ENCODE data around the gene MYO5B. TPM values are rescaled to one million over a fixed set of nuclear protein-coding genes. Genes with fewer than 3 reads are reported as not detected.
A peak's percentile ranks its signal among the peaks of the same experiment; 100 is the strongest.
"Not testable (repeated sequence)": the region's sequence is repeated elsewhere in the genome, so short reads cannot be mapped to it uniquely, and the experiment has no call there.

The MYO5B gene
- total RNA-seq, 1 donor from 2014 or later: 63.1 TPM

- no peak for DNase-seq (ENCODE audit: low spot score)
Measured at GRCh38 chr18:49837889-49838288, 357.1 kb downstream of the MYO5B start.

GRCh38 chr18:49837316-49837835 lies 357.6 kb downstream of the MYO5B start:
- DNase-seq (ENCODE audit: low spot score): not testable (repeated sequence)

GRCh38 chr18:49835405-49835804 lies 359.5 kb downstream of the MYO5B start:
- no peak for DNase-seq (ENCODE audit: low spot score)

- DNase-seq (ENCODE audit: low spot score): no peak
Measured at GRCh38 chr18:49834258-49834657, 360.7 kb downstream of the MYO5B start.

- DNase-seq (ENCODE audit: low spot score): no peak
Measured at GRCh38 chr18:49833814-49834213, 361.1 kb downstream of the MYO5B start.

GRCh38 chr18:49832221-49832647 lies 362.7 kb downstream of the MYO5B start:
- no peak for DNase-seq (ENCODE audit: low spot score)

- no peak for DNase-seq (ENCODE audit: low spot score)
Measured at GRCh38 chr18:49827996-49828395, 367.0 kb downstream of the MYO5B start.

- no peak for DNase-seq (ENCODE audit: low spot score)
Measured at GRCh38 chr18:49819823-49820671, 374.9 kb downstream of the MYO5B start.

GRCh38 chr18:49819071-49819662 lies 375.8 kb downstream of the MYO5B start:
- DNase-seq (ENCODE audit: low spot score): no peak

- DNase-seq (ENCODE audit: low spot score): peak; percentile 51
Measured at GRCh38 chr18:49817947-49818346, 377.0 kb downstream of the MYO5B start.

GRCh38 chr18:49815927-49816326 lies 379.0 kb downstream of the MYO5B start:
- no peak for DNase-seq (ENCODE audit: low spot score)

GRCh38 chr18:49814147-49814499 lies 380.8 kb downstream of the MYO5B start:
- DNase-seq (ENCODE audit: low spot score): peak; percentile 55

- DNase-seq (ENCODE audit: low spot score): peak; percentile 92
Measured at GRCh38 chr18:49813319-49814146, 381.4 kb downstream of the MYO5B start, which contains the start of gene ACAA2. Gene ACAA2, minus strand, starts transcription at chr18:49813533. Its CDS starts 49 bp downstream, at chr18:49813484.

GRCh38 chr18:49813069-49813318 lies 382.0 kb downstream of the MYO5B start:
- DNase-seq (ENCODE audit: low spot score): peak; percentile 25

- no peak for DNase-seq (ENCODE audit: low spot score)
Measured at GRCh38 chr18:49812286-49813068, 382.5 kb downstream of the MYO5B start.

- no peak for DNase-seq (ENCODE audit: low spot score)
Measured at GRCh38 chr18:49811151-49811938, 383.6 kb downstream of the MYO5B start.

- DNase-seq (ENCODE audit: low spot score): not testable (repeated sequence)
Measured at GRCh38 chr18:49808553-49809191, 386.3 kb downstream of the MYO5B start.

GRCh38 chr18:49804096-49804495 lies 390.9 kb downstream of the MYO5B start:
- no peak for DNase-seq (ENCODE audit: low spot score)

- DNase-seq (ENCODE audit: low spot score): no peak
Measured at GRCh38 chr18:49802623-49803022, 392.3 kb downstream of the MYO5B start.

GRCh38 chr18:49800491-49800890 lies 394.5 kb downstream of the MYO5B start:
- not testable (repeated sequence) for DNase-seq (ENCODE audit: low spot score)
